ENCODE results near the gene PRDX1. TPM values are rescaled to one million over a fixed set of nuclear protein-coding genes. Genes with fewer than 3 reads are reported as not detected.
A peak's percentile ranks its signal among the peaks of the same experiment; 100 is the strongest.

The PRDX1 gene
- total RNA-seq, 4 donors from 2014 or later = 216 to 325 (median 281) TPM

DNA sequence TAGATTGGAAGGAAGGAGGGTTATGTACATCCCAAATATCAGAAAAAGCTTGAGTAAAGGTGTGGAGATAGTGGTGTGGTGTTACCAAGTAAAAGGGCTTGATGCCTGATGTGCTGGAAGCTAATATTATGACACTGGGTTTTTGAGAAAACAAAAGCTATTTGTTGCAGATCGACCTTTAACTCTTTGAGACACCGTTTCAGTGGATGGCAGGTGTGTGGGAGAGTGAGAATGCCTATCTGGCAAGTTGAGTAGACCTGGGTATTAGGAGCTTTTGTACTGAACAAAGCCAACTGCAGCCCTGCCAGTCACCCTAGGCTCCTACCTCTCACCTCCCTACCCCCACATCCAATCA, 20.2 kb downstream of the PRDX1 start:
- no peak for DNase-seq (ENCODE audit: low spot score in 2 of 2)
- no peak overlapping the region for H3K4me3 ChIP-seq (ENCODE audit: low read depth, poor library complexity, severe bottlenecking)
- 70 to 75% methylated on average over 2 of the region's 2 CpGs for WGBS, 2 donors
- intact Hi-C loops (cut with DNase I; ENCODE audit: low total_unique reads) = no loop called here
- TF ChIP-seq, protein P1, sequence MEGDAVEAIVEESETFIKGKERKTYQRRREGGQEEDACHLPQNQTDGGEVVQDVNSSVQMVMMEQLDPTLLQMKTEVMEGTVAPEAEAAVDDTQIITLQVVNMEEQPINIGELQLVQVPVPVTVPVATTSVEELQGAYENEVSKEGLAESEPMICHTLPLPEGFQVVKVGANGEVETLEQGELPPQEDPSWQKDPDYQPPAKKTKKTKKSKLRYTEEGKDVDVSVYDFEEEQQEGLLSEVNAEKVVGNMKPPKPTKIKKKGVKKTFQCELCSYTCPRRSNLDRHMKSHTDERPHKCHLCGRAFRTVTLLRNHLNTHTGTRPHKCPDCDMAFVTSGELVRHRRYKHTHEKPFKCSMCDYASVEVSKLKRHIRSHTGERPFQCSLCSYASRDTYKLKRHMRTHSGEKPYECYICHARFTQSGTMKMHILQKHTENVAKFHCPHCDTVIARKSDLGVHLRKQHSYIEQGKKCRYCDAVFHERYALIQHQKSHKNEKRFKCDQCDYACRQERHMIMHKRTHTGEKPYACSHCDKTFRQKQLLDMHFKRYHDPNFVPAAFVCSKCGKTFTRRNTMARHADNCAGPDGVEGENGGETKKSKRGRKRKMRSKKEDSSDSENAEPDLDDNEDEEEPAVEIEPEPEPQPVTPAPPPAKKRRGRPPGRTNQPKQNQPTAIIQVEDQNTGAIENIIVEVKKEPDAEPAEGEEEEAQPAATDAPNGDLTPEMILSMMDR (IDR thresholded peaks at IDR 0.05) = no peak
- TF ChIP-seq POLR2A (IDR thresholded peaks at IDR 0.05) = no peak

DNA sequence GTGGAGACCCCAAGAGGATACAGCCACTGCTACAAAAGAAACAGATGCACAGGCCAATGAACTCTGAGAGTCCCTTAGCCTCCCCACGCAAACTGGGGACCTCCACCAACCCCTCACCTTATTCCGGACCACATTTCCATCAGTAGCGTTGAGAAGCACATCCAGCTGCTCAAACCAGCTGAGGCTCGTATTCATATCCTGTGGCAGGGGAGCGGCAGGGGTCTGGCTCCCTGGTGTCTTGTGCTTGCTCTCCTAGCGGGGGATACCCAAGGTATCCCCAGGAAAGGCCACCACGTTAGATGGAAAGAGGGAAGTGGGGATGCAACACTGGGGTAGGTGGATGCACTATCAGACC, 22.3 kb downstream of the PRDX1 start:
- DNase-seq (ENCODE audit: low spot score in 2 of 2) = no peak
- intact Hi-C loops (cut with DNase I; ENCODE audit: low total_unique reads) = no loop called here
- no peak for TF ChIP-seq POLR2A (IDR thresholded peaks at IDR 0.05)
- TF ChIP-seq, protein P1 (IDR thresholded peaks at IDR 0.05) = no peak
- H3K4me3 ChIP-seq (ENCODE audit: low read depth, poor library complexity, severe bottlenecking) = peak overlapping the region; percentile 38
- 0 to 5% methylated on average over 7 of the region's 7 CpGs for WGBS, 2 donors

DNA sequence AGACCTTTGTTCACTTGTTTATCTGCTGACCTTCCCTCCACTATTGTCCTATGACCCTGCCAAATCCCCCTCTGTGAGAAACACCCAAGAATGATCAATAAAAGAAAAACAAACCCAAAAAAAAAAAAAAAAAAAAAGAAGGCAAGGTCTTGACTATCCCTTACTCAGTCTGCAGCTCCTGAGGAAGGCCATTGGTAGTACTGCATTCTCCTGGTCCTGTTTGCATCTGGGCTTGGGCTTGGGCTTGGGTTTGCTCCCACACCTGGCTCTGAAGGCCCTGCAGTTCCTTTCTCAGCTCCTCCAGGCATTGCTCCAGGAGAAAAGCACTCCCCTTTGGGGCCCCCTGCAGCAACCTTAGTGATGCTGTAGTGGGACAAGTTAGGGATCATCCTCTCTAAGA, 23.4 kb downstream of the PRDX1 start:
- no peak for DNase-seq (ENCODE audit: low spot score in 2 of 2)
- no peak overlapping the region for H3K4me3 ChIP-seq (ENCODE audit: low read depth, poor library complexity, severe bottlenecking)
- TF ChIP-seq, protein P1 (IDR thresholded peaks at IDR 0.05) = no peak
- no peak for TF ChIP-seq POLR2A (IDR thresholded peaks at IDR 0.05)
- intact Hi-C loops (cut with DNase I; ENCODE audit: low total_unique reads) = no loop called here

DNA sequence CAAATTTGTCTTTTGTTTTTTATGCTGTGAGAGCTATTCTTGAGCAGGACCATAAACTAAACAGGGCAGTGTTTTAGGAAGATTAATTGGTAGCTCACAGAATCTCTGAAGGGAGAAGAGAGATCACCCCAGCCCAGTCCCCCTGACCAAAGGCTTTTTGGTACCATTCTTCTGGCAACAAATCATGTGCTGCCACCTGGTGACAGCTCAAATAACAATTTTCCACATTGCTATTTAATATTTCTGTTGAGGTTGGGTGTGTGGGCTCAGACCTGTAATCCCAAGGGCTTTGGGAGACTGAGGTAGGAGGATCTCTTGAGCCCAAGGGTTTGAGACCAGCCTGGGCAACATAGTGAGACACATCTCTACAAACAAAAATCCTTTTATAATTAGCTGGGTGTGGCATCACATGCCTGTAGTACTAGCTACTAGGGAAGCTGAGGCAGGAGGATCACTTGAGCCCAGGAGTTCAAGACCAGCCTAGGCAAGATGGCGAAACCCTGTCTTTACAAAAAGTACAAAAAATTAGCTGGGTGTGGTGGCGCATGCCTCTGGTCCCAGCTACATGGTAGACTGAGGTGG, 28.5 kb downstream of the PRDX1 start:
- TF ChIP-seq POLR2A (IDR thresholded peaks at IDR 0.05) = no peak
- TF ChIP-seq, protein P1 (IDR thresholded peaks at IDR 0.05) = no peak
- H3K4me3 ChIP-seq (ENCODE audit: low read depth, poor library complexity, severe bottlenecking) = no peak overlapping the region
- DNase-seq (ENCODE audit: low spot score in 2 of 2) = peak; percentile 61 to 83
- intact Hi-C loops (cut with DNase I; ENCODE audit: low total_unique reads) = loop anchor here (5.0 kb wide), 1 partner anchor 131 kb away; no protein-coding TSS in a partner anchor
- WGBS, 2 donors = 73 to 76% methylated on average over 2 of the region's 2 CpGs

DNA sequence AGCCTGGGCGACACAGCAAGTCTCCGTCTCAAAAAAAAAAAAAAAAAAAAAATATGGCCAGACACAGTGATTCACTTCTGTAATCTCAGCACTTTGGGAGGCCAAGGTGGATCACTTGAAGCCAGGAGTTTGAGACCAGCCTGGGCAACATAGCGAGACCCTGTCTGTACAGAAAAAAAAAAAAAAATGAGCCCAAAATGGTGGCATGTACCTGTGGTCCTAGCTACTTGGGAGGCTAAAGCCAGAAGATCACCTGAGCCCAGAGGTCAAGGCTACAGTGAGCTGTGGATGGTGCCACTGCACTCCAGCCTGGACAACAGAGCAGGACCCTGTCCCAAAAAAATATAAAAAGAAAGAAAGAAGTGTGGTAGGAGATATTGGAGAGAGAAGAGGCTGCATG, 29.0 kb downstream of the PRDX1 start:
- 75 to 80% methylated on average over 3 of the region's 3 CpGs for WGBS, 2 donors

More for the DNA sequence above, 29.0 kb downstream of the PRDX1 start:
- intact Hi-C loops (cut with DNase I; ENCODE audit: low total_unique reads) = loop anchor here (5.0 kb wide), 1 partner anchor 130 kb away; no protein-coding TSS in a partner anchor
- no peak overlapping the region for H3K4me3 ChIP-seq (ENCODE audit: low read depth, poor library complexity, severe bottlenecking)
- TF ChIP-seq, protein P1 (IDR thresholded peaks at IDR 0.05) = no peak
- no peak for TF ChIP-seq POLR2A (IDR thresholded peaks at IDR 0.05)
- no peak for DNase-seq (ENCODE audit: low spot score in 2 of 2)
